Prostate gland (tissue), 2 donors: ENCODE measurements around the gene FOXJ1. TPM values are rescaled to one million over a fixed set of nuclear protein-coding genes. Genes with fewer than 3 reads are reported as not detected.

ENCODE experiments used
- DNase-seq: peaks from one replicate; pipeline ENCODE4 v3.0.0-alpha.2; 2019; ENCODE audit warnings: low spot score
- H3K27ac ChIP-seq, 2 donors: fragments of 200-600 bp; sonication (generic); 2 replicates each; pipeline ENCODE4 v1.5.1; 2017 to 2019
- H3K27me3 ChIP-seq: fragments of 200-600 bp; sonication (generic); replicated peaks from 2 replicates; pipeline ENCODE4 v1.5.1; 2019; ENCODE audit not compliant: insufficient read depth
- H3K36me3 ChIP-seq, 2 donors: fragments of 200-600 bp; sonication (generic); 1 replicate in 1 of 2; 2 replicates in 1 of 2; pipeline versions ENCODE4 v1.5.1 to v1.8.1; 2017 to 2019
- H3K4me1 ChIP-seq: fragments of 200-600 bp; sonication (generic); replicated peaks from 2 replicates; pipeline ENCODE4 v1.5.1; 2019
- H3K4me3 ChIP-seq, 2 donors: fragments of 200-600 bp; sonication (generic); 2 replicates each; pipeline ENCODE4 v1.5.1; 2017 to 2019
- H3K9me3 ChIP-seq: fragments of 200-600 bp; sonication (generic); 2 replicates; pipeline ENCODE4 v1.5.1; 2017
- CTCF ChIP-seq, 4 experiments: fragments of 200-600 bp in 2 of 4; fragments of 450-650 bp in 2 of 4; sonication (generic) in 2 of 4; IDR thresholded peaks; 1 replicate in 3 of 4; 2 replicates in 1 of 4; pipeline ENCODE4 v1.5.1; 2016 to 2019; ENCODE audit warnings: antibody characterized with exemption in 4 of 4, mild to moderate bottlenecking in 2 of 4, moderate library complexity in 2 of 4
- POLR2A ChIP-seq: fragments of 450-650 bp; IDR thresholded peaks from one replicate; pipeline ENCODE4 v1.6.1; 2016; ENCODE audit warnings: antibody characterized with exemption, mild to moderate bottlenecking
- POLR2AphosphoS5 ChIP-seq: sonication (generic); formaldehyde crosslinking; IDR thresholded peaks from one replicate; pipeline ENCODE4 v1.6.1; 2017; ENCODE audit warnings: antibody characterized with exemption
- WGBS: methylation state at CpG from one replicate; pipeline ENCODE4 v1.1.5; 2018; 5-methylcytosine and 5-hydroxymethylcytosine counted together
- intact Hi-C: fragments of 100-400 bp; cut with DNase I; formaldehyde crosslinking; loops from one replicate; pipeline ENCODE4 v1.14.2; 2022
- total RNA-seq, 2 donors: library from RNA; depleted of rRNA; stranded (reverse); fragments of >200 nt; gene quantifications; one replicate each; pipeline ENCODE4 v1.1.0, GENCODE V29; 2016

Gene FOXJ1
- total RNA-seq, 2 donors from 2014 or later: 0.55 to 11.2 TPM

DNA sequence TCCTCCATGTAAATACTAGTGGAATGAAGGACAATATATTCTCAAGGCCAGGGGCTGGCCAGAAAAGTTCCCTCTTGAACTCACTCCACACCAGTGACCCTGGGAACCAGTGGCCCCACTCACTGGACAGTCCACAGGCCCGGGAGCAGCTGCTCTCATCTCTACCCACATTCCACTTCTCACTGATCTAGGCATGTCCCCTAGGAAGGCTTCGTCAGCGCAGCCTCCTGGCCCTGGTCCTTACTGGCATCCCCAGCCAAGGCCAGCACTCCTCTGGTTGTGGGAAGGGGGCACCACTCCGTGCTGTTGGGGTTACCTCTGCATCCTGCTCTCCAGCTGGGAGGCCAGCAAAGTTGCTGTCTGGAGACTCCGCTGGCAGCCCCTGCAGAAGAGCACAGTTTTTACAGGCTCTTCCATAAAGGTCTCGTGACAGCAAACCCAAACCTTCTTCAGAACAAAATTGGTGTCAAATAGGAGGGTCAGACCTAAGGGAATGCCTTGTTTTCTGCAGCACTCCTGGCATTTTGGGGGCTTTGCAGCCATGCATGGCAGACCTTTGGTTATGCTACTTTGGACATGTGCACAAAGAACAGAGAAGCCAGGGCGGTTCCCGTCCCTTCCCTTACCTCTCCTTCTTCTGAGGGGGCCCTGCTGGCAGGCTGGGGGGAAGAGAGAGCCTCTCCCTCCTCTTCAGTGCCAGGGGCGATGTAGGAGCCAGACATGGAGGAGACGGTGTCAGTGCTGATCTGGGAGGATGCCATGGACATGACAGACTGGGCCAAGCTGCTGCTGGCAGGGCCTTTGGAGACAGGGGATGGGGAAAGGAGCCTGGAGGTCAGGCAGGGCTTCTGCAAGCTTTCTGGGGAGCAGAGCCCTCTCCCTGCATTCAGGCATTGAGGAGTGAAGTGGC, 14.1 kb upstream of the FOXJ1 start:
- no peaks in the 10 kb centered on the region for H3K9me3 ChIP-seq
- peaks cover 6% of the 10 kb centered on the region for H3K4me1 ChIP-seq
- WGBS: 83% methylated on average over 10 of the region's 10 CpGs
- H3K4me3 ChIP-seq: no peak overlapping the region
- H3K27me3 ChIP-seq: no peaks in the 10 kb centered on the region
- no peak for DNase-seq
- intact Hi-C loops: no loop called here
- no peak for TF ChIP-seq POLR2A
- no peak for TF ChIP-seq CTCF (IDR thresholded peaks at IDR 0.05)
- TF ChIP-seq POLR2AphosphoS5: no peak
- H3K36me3 ChIP-seq: no peaks in the 10 kb centered on the region
- H3K27ac ChIP-seq: no peak overlapping the region

DNA sequence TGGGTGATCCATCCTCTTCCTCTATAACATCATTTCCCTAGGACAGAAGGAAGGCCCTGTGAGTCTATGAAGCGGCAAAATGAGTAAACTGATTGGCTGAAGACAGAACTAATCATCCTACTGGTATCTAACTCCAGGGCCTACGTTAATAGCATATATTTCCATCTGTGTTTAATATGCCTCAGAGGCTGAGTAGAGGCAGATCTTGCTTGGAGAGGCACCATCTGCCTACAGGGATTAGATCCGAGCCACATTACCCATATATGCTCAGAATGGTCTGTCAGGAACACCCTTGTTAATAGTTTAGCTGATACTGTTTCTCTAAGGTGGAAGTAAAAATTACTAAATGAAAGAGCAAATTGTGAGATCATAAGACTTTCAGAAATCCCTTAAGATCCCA, 13.2 kb upstream of the FOXJ1 start:
- Histone ChIP-seq H3K4me1 (peaks cover 6% of the 10 kb centered on the region), H3K9me3 (no peaks in the 10 kb centered on the region), H3K4me3 (no peak overlapping the region), H3K36me3 (no peaks in the 10 kb centered on the region), H3K27ac (no peak overlapping the region), H3K27me3 (no peaks in the 10 kb centered on the region)
- 93% methylated on average over 3 of the region's 3 CpGs for WGBS
- DNase-seq: no peak
- no peak for TF ChIP-seq POLR2AphosphoS5
- no peak for TF ChIP-seq POLR2A
- TF ChIP-seq CTCF (IDR thresholded peaks at IDR 0.05): no peak
- intact Hi-C loops: no loop called here

- Histone ChIP-seq H3K4me3 (no peak overlapping the region), H3K27me3 (no peaks in the 10 kb centered on the region), H3K9me3 (no peaks in the 10 kb centered on the region), H3K4me1 (peaks cover 6% of the 10 kb centered on the region), H3K27ac (no peak overlapping the region), H3K36me3 (no peaks in the 10 kb centered on the region)
- no peak for DNase-seq
- TF ChIP-seq CTCF (IDR thresholded peaks at IDR 0.05): peak in 1 of 4 experiments; percentile 13
- TF ChIP-seq POLR2AphosphoS5: no peak
- no peak for TF ChIP-seq POLR2A
- intact Hi-C loops: no loop called here
- 48% methylated on average over 5 of the region's 5 CpGs for WGBS
Observed at GRCh38 chr17:76153640-76154039, 12.6 kb upstream of the FOXJ1 start.

GRCh38 chr17:76153202-76153601, 12.2 kb upstream of the FOXJ1 start:
- H3K4me3 ChIP-seq: no peak overlapping the region
- H3K27me3 ChIP-seq: no peaks in the 10 kb centered on the region
- H3K27ac ChIP-seq: no peak overlapping the region
- H3K9me3 ChIP-seq: no peaks in the 10 kb centered on the region
- TF ChIP-seq CTCF (IDR thresholded peaks at IDR 0.05): no peak
- no peak for TF ChIP-seq POLR2AphosphoS5
- no peak for TF ChIP-seq POLR2A
- DNase-seq: no peak
- intact Hi-C loops: no loop called here
- H3K36me3 ChIP-seq: no peaks in the 10 kb centered on the region
- H3K4me1 ChIP-seq: peaks cover 6% of the 10 kb centered on the region
- 86% methylated on average over 9 of the region's 9 CpGs for WGBS

- TF ChIP-seq CTCF (IDR thresholded peaks at IDR 0.05) (no peak), POLR2A (no peak), POLR2AphosphoS5 (no peak)
- H3K27ac ChIP-seq: no peak overlapping the region
- no peak for DNase-seq
- H3K36me3 ChIP-seq: no peaks in the 10 kb centered on the region
- peaks cover 6% of the 10 kb centered on the region for H3K4me1 ChIP-seq
- H3K9me3 ChIP-seq: no peaks in the 10 kb centered on the region
- WGBS: 88% methylated on average over 7 of the region's 7 CpGs
- intact Hi-C loops: no loop called here
- no peaks in the 10 kb centered on the region for H3K27me3 ChIP-seq
- no peak overlapping the region for H3K4me3 ChIP-seq
Observed at GRCh38 chr17:76152591-76152990, 11.5 kb upstream of the FOXJ1 start.
